ENCODE results near the gene PLXNA4.

PLXNA4 gene

DNA sequence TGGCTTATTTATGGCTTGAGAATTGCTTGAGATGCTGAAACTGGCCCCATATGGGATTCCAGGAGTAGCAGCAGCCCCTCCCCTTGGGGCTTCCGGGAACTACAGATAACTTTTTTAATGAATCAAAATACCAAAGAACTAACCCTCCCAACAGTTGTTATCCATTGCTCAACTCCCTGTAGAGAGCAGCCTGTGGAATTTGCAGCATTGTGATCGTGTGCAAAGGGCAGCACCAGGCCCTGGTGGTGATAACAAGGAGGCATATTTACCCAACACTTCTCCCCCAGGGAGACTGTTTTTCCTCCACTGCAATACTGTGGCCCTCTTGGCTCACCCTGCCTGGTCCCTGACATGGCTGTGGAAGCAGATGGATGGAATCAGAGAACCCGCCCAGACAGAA, 196.2 kb downstream of the PLXNA4 start:
- DNase-seq: no peak

DNA sequence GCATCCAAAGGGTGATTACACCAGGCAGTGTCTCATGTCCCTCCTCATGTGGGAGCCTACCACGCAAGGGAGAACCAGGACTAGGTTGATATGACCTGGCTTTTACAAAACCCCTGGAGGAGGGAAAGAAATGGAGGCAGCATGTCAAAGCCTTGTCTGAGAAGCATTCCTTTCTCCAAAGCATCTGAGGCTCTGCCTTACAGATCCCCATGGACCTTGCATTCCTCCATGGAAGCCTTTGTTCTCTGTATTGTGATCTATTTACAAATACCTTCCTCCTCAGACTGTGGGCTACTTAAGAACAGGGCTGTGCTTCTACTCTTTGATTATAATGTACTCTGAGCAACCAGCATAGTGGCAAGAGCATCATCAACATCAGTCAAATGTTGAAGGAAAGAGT, 197.0 kb downstream of the PLXNA4 start:
- DNase-seq: no peak

DNA sequence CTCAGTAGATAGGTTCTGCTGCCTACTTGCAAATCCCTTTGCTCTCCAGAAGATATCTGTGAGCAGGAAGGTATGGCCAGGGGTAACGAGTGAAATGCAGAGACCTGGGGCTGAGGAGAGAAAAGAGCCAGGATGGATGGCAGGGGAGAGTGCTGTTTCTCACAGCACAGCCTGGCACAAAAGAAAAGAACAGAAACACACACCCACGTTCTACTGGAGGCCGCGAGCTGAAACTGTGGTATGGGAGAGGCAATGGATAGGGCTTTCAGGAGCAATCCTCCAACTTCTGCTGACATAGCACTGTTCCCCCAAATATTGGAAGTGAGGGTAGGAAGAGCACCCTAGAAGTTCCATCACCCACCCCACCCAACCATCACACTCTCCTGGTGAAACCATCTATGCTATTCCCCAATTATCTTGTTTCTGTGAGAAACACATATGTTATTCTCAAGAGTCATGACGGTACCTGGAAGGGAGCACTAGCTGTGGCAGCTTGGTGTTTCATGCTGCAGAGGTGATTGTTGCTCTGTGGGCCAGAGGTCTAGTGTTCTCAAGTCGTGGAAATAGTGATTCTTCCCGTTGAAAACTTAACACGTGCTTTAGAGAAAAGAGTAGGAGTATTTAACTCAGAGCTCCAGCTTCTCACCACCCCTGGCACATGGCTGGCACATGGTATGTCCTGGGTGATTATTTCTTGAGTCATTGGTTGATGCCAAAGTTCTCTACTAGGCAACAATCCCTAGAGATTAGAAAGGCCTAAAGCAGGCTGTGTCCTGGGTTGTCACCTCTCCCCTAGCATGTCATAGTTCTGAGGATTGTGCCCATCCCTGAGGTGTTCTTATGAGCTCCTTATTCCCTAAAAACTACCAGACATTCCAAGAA, 198.3 kb downstream of the PLXNA4 start:
- no peak for DNase-seq

DNA sequence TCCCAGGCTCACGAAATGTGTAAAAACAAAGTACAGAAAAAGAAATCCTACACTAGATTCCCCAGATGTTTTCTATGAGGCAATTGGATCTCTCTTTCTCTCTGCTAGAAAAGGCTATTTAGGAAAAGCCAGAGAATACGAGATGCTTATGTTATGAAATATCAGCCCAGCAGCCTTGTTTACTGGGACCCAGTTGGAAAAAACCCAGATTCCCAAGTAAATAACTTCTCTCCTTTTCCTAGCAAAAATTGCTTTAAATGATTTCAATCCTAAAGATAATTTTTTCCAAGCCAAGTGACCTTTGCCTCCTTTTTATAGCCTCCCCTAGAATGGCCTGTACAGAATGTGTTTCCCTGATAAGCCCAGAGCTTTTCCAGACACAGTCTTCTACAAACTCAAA, 199.3 kb downstream of the PLXNA4 start:
- DNase-seq: no peak

DNA sequence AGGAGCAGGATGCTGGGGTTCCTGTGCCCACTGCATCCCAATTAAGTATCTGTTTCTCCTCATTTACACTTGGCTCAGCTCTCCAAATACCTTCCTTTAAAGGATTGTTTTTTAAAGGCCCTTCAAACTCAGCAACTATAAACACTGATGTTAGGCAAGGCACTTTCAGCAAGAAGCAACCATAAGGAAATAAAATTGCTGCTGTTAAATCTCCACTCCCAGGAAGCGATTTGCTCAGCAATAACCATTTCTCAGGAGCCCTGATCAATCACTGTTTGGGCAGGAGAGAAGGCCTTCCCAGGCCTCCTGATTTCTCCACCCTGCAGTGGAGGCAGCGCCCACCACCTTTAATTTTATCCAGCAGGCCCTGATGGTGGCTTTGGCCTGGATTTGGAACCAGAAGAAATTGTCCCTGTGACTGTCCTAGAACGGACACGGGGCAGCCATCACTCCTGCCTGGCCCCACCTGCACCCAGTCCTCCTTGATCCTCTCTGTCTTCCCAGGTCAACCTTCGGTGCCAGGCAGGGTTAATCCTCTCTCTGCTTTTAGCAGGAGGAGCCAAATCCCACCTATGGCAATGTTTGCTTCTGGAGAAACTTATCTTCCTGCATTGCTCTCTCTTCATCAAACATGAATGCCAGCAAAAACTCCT, 199.8 kb downstream of the PLXNA4 start:
- no peak for DNase-seq

DNA sequence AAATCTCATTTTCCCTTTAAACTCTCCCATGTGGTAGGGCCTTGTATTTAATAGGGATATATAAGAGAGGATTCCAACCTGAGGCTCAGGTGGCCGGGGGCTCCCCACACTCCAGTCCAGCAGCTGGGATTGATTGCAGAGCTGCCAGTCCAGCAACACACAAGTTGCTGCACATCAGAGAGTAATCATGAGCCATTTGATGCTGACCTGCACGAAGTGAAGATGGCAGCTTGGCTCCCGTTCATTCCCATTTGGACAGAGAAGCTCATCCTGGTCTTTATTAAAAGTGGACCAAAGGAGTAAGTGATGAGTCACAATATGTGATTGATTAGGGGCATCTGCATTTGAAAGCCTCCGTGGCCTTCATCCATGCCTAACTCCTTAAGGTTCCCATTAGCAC, 202.4 kb downstream of the PLXNA4 start:
- DNase-seq: no peak

GRCh38 chr7:132373041-132373440, 203.2 kb downstream of the PLXNA4 start:
- DNase-seq: no peak

GRCh38 chr7:132371948-132372347, 204.3 kb downstream of the PLXNA4 start:
- DNase-seq: no peak

DNA sequence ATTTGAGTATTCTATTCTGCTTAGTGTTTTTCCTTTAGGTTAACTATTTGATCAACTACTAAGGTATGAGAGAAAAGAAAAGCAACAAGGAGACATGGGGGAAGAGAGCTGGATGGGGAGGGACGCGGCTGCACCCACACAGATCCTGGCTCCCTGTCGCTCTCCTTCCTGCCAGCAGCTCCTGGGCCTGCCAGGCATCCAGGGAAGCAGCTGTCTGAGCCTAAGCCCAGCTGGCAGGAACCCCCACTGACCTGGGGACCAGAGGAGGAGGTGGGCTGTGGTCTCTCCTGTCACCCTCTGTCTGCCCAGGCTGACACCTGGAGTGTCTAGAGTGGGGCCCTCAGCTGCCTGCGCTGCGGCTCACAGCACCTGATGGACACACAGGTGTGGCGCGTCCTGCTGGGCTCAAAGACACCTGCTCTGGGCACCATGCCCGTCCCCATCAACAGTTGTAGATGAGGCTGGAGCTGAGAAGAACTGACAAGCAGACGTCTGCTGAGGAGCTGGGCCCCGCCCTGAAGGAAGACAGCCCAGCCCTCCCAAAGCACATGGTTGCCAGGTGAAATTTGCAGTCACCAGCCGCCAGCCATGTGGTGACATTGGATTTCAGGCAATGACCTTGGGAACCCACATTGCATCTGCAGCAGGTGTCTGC, 207.9 kb downstream of the PLXNA4 start:
- DNase-seq: no peak

GRCh38 chr7:132367795-132368194, 208.5 kb downstream of the PLXNA4 start:
- DNase-seq: no peak

GRCh38 chr7:132367004-132367403, 209.3 kb downstream of the PLXNA4 start:
- DNase-seq: no peak

- DNase-seq: no peak
Observed at GRCh38 chr7:132364226-132364625, 212.0 kb downstream of the PLXNA4 start.

DNA sequence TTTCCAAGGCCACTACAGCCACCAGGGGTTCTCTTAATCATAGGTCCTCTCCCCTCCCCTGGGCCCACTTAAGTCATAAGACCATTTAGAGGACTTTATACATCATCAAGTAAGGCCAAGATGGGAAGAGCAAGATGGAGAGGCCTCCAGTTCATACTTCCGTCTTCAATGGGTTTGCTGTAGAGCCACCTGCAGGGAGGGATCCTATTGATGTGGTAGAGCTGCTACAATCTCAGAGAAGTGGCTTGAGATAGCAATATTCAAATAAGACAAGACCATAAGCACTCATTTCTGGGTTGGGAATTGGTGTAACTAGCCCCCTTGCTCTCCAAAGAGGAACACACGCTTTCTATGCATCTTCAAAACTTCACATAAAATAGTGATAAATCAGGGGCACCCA, 214.2 kb downstream of the PLXNA4 start:
- DNase-seq: no peak

DNA sequence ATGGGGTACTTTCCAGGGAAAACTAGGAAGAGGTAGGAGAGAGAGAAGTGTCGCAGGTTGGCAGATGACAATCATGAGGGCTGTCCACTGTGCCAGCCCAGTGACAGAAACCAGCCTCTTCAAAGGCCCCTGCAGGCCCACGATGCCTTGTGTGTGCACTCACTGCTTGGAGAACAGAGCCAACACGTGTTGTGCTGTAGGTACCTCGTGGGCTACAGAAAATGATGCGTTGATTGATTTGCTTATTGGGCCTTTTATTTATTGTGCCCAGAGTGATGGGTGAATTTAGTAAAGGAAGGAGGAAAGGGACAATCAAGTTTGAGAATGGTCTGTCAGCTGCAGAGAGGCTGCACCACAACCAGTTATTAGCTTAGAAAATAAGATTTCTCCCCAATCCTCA, 215.1 kb downstream of the PLXNA4 start:
- no peak for DNase-seq

DNA sequence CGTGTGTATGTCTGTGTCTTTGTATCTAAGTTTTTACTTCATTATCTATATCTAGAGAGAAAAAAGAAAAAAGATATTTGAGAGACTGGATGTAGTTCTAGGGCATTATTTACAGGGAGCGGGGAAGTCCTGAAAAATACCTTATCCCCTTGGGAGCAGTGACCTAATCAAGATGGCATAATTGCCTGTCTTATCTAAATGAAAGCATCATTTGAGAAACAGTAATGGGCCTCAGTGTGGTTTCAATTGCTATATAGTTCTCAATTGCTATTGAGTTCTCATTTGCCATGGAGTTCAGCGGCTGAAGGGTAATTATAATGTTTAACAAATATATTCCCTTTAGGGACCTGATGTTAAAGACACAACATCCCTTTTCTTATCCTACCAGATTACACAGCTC, 216.5 kb downstream of the PLXNA4 start:
- DNase-seq: no peak

- DNase-seq: no peak
Observed at GRCh38 chr7:132355048-132355447, 221.2 kb downstream of the PLXNA4 start.

GRCh38 chr7:132354527-132354926, 221.7 kb downstream of the PLXNA4 start:
- no peak for DNase-seq

DNA sequence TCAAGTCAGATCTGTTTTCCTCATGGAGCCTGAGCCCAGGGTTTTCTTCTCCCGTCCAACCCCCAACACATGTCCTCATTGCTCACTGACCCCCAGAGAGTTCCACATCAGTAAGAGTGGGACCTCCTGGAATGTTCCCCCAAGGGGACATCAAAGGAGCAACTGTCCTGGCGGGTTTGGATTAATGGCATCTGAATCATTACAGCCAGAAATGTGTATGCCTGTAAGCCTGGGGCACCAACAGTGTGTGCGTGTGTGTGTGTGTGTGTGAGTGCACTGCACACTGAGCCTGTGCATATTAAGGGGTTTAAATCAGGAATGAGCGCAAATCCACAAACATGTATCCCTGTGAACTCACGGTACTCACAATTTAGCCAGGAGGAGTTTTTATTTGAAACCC, 222.3 kb downstream of the PLXNA4 start:
- DNase-seq: no peak

GRCh38 chr7:132352800-132353199, 223.5 kb downstream of the PLXNA4 start:
- no peak for DNase-seq

DNA sequence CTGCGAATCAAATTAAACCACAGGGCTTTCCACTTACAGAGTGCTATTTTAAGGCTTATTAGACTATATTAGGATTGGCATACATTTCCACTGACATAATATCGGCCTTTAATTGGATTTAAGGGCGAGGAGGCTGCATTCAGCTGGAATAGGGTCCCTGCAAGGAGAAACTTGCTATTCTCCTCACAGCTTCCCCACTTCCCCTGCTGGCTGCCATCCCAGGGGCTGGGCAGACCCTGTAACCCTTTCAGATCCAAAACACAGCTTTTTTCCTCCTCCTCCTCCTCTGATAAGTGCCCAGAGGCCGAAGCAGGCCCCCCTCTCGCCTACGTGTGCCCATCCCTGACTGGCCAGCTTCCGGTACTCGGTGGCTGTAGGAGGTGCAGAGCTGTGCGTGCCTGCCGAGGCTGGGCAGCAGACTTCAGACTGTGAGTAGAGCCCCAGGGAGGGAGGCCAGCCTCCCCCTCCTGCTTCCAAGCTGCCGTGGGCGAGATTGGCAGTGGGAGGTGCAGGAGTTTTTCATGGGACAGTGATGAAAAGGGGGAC, 224.2 kb downstream of the PLXNA4 start:
- no peak for DNase-seq

DNA sequence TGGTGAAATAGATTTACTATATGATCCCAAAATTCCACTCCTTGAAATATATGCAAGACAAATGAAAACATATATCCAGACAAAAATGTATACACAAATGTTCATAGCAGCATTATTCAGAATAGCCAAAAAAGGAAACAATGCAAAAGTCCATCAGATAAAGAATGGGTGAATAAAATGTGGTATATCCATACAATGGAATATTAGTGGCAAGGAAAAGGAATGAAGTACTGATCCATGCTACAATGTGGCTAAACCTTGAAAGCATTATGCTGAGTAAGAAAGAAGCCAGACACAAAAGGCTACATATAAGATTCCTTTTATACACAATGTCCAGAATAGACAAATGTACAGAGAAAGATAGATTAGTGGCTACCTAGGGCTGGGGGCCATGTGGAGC, 225.5 kb downstream of the PLXNA4 start:
- no peak for DNase-seq

DNA sequence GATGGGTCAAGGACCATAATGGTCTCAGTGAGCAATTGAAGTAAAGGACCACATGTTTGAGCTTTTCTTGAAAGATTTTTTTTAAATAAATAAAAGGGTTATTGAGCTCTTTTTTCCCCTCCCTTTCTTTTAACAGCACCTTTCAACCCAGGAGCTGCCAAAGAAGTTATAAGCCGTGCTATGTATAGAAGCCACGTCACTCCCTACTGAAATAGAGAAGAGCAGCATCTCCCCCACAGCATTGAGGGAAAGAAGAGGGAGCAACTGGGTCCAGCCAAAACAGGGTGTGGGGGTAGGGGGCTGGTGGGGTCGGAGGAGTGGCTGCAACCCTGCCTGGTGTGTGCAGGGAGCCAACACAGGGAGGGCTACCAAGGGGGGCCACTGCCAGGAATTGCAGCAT, 227.2 kb downstream of the PLXNA4 start:
- no peak for DNase-seq

GRCh38 chr7:132348341-132348740, 227.9 kb downstream of the PLXNA4 start:
- DNase-seq: no peak

DNA sequence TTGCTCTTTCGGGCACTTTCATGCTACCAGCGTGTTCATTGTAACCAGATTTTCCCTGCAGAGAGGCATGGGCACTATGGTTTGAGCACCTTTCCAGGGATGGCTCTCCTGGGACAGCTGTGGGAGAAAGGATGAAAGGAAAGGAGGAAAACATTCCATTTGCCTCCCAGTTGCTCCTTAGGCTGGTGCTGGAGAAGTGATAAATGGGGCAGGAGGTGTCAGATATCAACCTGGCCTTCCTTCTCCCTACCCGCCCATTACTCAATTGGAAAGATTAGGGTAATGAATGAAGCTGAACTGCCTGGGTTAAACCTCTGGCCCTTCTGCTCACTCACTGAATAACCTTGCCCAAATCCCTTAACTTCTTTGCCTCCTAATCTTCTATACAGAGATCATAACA, 228.4 kb downstream of the PLXNA4 start:
- no peak for DNase-seq
